HepG2 (cell line): Measurements from ENCODE around the gene PYGB. TPM values are rescaled to one million over a fixed set of nuclear protein-coding genes. Genes with fewer than 3 reads are reported as not detected.

Experiments used
- ATM ChIP-seq: fragments of 450-650 bp; IDR thresholded peaks from 2 replicates; pipeline ENCODE4 v1.7.1; 2017; ENCODE audit warnings: mild to moderate bottlenecking, borderline replicate concordance
- EP300 ChIP-seq, 3 experiments: sonication (generic) in 1 of 3; formaldehyde crosslinking in 1 of 3; IDR thresholded peaks; 2 replicates each; pipeline versions ENCODE4 v1.5.1 to v1.6.1; 2011 to 2020; ENCODE audit warnings: low read depth in 2 of 3, low read length in 2 of 3, borderline replicate concordance in 1 of 3, improper control_type of control experiment in 1 of 3, mild to moderate bottlenecking in 1 of 3, missing genetic modification reagents in 1 of 3, moderate library complexity in 1 of 3
- GABPA ChIP-seq, 2 experiments: IDR thresholded peaks; 2 replicates each; pipeline ENCODE4 v1.6.1; 2011 to 2016; ENCODE audit warnings: low read depth in 2 of 2, low read length in 1 of 2, missing biosample characterization in 1 of 2, missing genetic modification characterization in 1 of 2
- IRF2 ChIP-seq: IDR thresholded peaks from 2 replicates; pipeline ENCODE4 v1.6.1; 2018; ENCODE audit warnings: missing genetic modification reagents, missing compliant biosample characterization
- JDP2 ChIP-seq: sonication (generic); formaldehyde crosslinking; IDR thresholded peaks from 2 replicates; pipeline ENCODE4 v1.8.1; 2022; ENCODE audit warnings: missing genetic modification reagents, borderline replicate concordance
- KDM3A ChIP-seq: IDR thresholded peaks from 2 replicates; pipeline ENCODE4 v1.6.1; 2018; ENCODE audit warnings: low read depth, missing compliant biosample characterization
- KLF12 ChIP-seq: sonication (generic); formaldehyde crosslinking; IDR thresholded peaks from 2 replicates; pipeline ENCODE4 v1.4.0; 2020; ENCODE audit warnings: missing genetic modification reagents, borderline replicate concordance
- KLF6 ChIP-seq: IDR thresholded peaks from 2 replicates; pipeline ENCODE4 v1.8.0; 2016; ENCODE audit warnings: missing biosample characterization, missing genetic modification reagents
- MTA1 ChIP-seq: sonication (generic); formaldehyde crosslinking; IDR thresholded peaks from 2 replicates; pipeline ENCODE4 v1.4.0; 2020; ENCODE audit warnings: missing genetic modification reagents, mild to moderate bottlenecking, borderline replicate concordance
- NBN ChIP-seq: fragments of 450-650 bp; conservative IDR thresholded peaks from 2 replicates; pipeline ENCODE4 v1.6.1; 2017
- NPAS2 ChIP-seq: sonication (generic); formaldehyde crosslinking; IDR thresholded peaks from 2 replicates; pipeline ENCODE4 v1.8.0; 2022; ENCODE audit warnings: mild to moderate bottlenecking, missing genetic modification reagents, borderline replicate concordance
- NR3C1 ChIP-seq: sonication (generic); formaldehyde crosslinking; IDR thresholded peaks from 2 replicates; pipeline ENCODE4 v1.4.0; 2020; ENCODE audit warnings: missing genetic modification reagents
- SOX5 ChIP-seq: IDR thresholded peaks from 2 replicates; pipeline ENCODE4 v1.6.1; 2016; ENCODE audit warnings: borderline replicate concordance
- SRSF4 ChIP-seq: fragments of 200-400 bp; formaldehyde crosslinking; IDR thresholded peaks from one replicate; pipeline ENCODE4 v1.6.1; 2018; ENCODE audit warnings: mild to moderate bottlenecking, low read depth, low read length, moderate library complexity; ENCODE audit not compliant: poor library complexity, severe bottlenecking
- TBP ChIP-seq: sonication (generic); formaldehyde crosslinking; IDR thresholded peaks from 2 replicates; pipeline ENCODE4 v1.5.0; 2020; ENCODE audit warnings: missing genetic modification reagents
- YY1 ChIP-seq: IDR thresholded peaks from 2 replicates; pipeline ENCODE4 v1.6.1; 2011; ENCODE audit warnings: low read length, low read depth, moderate library complexity, mild to moderate bottlenecking; ENCODE audit not compliant: insufficient read depth, insufficient replicate concordance
- ZBTB1 ChIP-seq: sonication (generic); formaldehyde crosslinking; IDR thresholded peaks from 2 replicates; pipeline ENCODE4 v1.4.0; 2020; ENCODE audit warnings: missing genetic modification reagents, borderline replicate concordance
- ZBTB10 ChIP-seq: sonication (generic); formaldehyde crosslinking; IDR thresholded peaks from 2 replicates; pipeline ENCODE4 v1.4.0; 2020; ENCODE audit warnings: missing genetic modification reagents, borderline replicate concordance
- ZC3H4 ChIP-seq: sonication (generic); formaldehyde crosslinking; IDR thresholded peaks from 2 replicates; pipeline ENCODE4 v1.4.0; 2020; ENCODE audit warnings: missing genetic modification reagents, borderline replicate concordance
- ZNF10 ChIP-seq: sonication (generic); formaldehyde crosslinking; IDR thresholded peaks from 2 replicates; pipeline ENCODE4 v1.4.0; 2020; ENCODE audit warnings: mild to moderate bottlenecking, low read depth, missing genetic modification reagents, borderline replicate concordance
- ZNF274 ChIP-seq: sonication (generic); formaldehyde crosslinking; IDR thresholded peaks from 2 replicates; pipeline ENCODE4 v1.5.1; 2020; ENCODE audit warnings: mild to moderate bottlenecking, missing genetic modification reagents
- ZNF34 ChIP-seq: sonication (generic); formaldehyde crosslinking; IDR thresholded peaks from 2 replicates; pipeline ENCODE4 v1.4.0; 2020; ENCODE audit warnings: mild to moderate bottlenecking, missing genetic modification reagents, borderline replicate concordance
- ZNF432 ChIP-seq: sonication (generic); formaldehyde crosslinking; IDR thresholded peaks from 2 replicates; pipeline ENCODE4 v1.5.0; 2020; ENCODE audit warnings: missing genetic modification reagents, mild to moderate bottlenecking, borderline replicate concordance
- ZNF773 ChIP-seq: sonication (generic); formaldehyde crosslinking; IDR thresholded peaks from 2 replicates; pipeline ENCODE4 v1.4.0; 2020; ENCODE audit warnings: missing genetic modification reagents, borderline replicate concordance
- ZZZ3 ChIP-seq: sonication (generic); formaldehyde crosslinking; IDR thresholded peaks from 2 replicates; pipeline ENCODE4 v1.4.0; 2020; ENCODE audit warnings: missing genetic modification reagents, mild to moderate bottlenecking, borderline replicate concordance
- polyA plus RNA-seq, 8 experiments: library from polyadenylated mRNA; depleted of rRNA in 3 of 8; stranded (reverse) in 7 of 8; unstranded in 1 of 8; fragments of >200 nt; fragmentation: Illumina TruSeq in 4 of 8; extraction: Trizol in 4 of 8; gene quantifications; 2 replicates each; pipeline versions ENCODE4 v1.2.1 to v1.2.3, GENCODE V29; 2011 to 2016; ENCODE audit warnings: low read depth in 4 of 8, missing spikeins in 1 of 8, mixed read lengths in 1 of 8; ENCODE audit not compliant: insufficient read depth in 1 of 8
- total RNA-seq, 5 experiments: library from RNA; depleted of rRNA; stranded (reverse); fragments of >200 nt; fragmentation: Illumina TruSeq; extraction: Trizol; gene quantifications; 2 replicates each; pipeline ENCODE4 v1.2.3, GENCODE V29; 2016; ENCODE audit warnings: low read depth in 1 of 5
- TF ChIP-seq, protein P1 (sequence below): sonication (generic); formaldehyde crosslinking; conservative IDR thresholded peaks from 2 replicates; pipeline ENCODE4 v1.8.0; 2022; ENCODE audit warnings: missing genetic modification reagents
- TF ChIP-seq, protein P2 (sequence below): sonication (generic); formaldehyde crosslinking; IDR thresholded peaks from 2 replicates; pipeline ENCODE4 v1.4.0; 2020; ENCODE audit warnings: missing genetic modification reagents

The PYGB gene
- total and polyA plus RNA-seq, 2 of the 13 experiments (the other 11 are each of a cell fraction or from before 2014, with no cell fraction given) = 24.2 to 86.3 TPM

GRCh38 chr20:25227317-25227831 lies 20.5 kb upstream of the PYGB start (continued):
- no peak for TF ChIP-seq IRF2
- TF ChIP-seq NR3C1 (CRISPR knock-in tag) = no peak
- TF ChIP-seq ZBTB10 (CRISPR knock-in tag) = no peak
- TF ChIP-seq, protein P1, sequence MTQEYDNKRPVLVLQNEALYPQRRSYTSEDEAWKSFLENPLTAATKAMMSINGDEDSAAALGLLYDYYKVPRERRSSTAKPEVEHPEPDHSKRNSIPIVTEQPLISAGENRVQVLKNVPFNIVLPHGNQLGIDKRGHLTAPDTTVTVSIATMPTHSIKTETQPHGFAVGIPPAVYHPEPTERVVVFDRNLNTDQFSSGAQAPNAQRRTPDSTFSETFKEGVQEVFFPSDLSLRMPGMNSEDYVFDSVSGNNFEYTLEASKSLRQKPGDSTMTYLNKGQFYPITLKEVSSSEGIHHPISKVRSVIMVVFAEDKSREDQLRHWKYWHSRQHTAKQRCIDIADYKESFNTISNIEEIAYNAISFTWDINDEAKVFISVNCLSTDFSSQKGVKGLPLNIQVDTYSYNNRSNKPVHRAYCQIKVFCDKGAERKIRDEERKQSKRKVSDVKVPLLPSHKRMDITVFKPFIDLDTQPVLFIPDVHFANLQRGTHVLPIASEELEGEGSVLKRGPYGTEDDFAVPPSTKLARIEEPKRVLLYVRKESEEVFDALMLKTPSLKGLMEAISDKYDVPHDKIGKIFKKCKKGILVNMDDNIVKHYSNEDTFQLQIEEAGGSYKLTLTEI (CRISPR knock-in tag) = no peak
- TF ChIP-seq NBN = no peak
- no peak for TF ChIP-seq ZZZ3 (CRISPR knock-in tag)
- TF ChIP-seq SOX5 (CRISPR knock-in tag) = peak; percentile 49; the same call in 1 of the 2 replicates
- TF ChIP-seq NPAS2 (CRISPR knock-in tag) = no peak
- TF ChIP-seq GABPA (IDR thresholded peaks at IDR 0.05; ENCODE audit: low read depth, low read length) = no peak
- no peak for TF ChIP-seq GABPA (CRISPR knock-in tag; IDR thresholded peaks at IDR 0.05; ENCODE audit: low read depth)
- no peak for TF ChIP-seq SRSF4
- TF ChIP-seq ZBTB1 = no peak
- no peak for TF ChIP-seq YY1
- TF ChIP-seq ATM = no peak
- no peak for TF ChIP-seq KLF6 (CRISPR knock-in tag)
- no peak for TF ChIP-seq KLF12 (CRISPR knock-in tag)
- TF ChIP-seq ZNF34 (CRISPR knock-in tag) = 0 out of 2 replicates have a peak, but pooled peaks have one; percentile 28
- peak; percentile 9 to 79; a peak in 2 of 4 replicates for TF ChIP-seq EP300 (IDR thresholded peaks at IDR 0.05; ENCODE audit: low read depth in 2 of 2, low read length in 2 of 2)
- TF ChIP-seq EP300 (CRISPR knock-in tag; IDR thresholded peaks at IDR 0.05; ENCODE audit: borderline replicate concordance) = no peak
- no peak for TF ChIP-seq ZNF432 (CRISPR knock-in tag)
- no peak for TF ChIP-seq ZC3H4
- no peak for TF ChIP-seq ZNF10 (CRISPR knock-in tag)
- TF ChIP-seq JDP2 (CRISPR knock-in tag) = no peak
- TF ChIP-seq, protein P2, sequence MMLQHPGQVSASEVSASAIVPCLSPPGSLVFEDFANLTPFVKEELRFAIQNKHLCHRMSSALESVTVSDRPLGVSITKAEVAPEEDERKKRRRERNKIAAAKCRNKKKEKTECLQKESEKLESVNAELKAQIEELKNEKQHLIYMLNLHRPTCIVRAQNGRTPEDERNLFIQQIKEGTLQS (CRISPR knock-in tag) = peak; percentile 80; the same call in 1 of the 2 replicates
- no peak for TF ChIP-seq MTA1 (CRISPR knock-in tag)
- TF ChIP-seq KDM3A (CRISPR knock-in tag) = no peak
- no peak for TF ChIP-seq TBP (CRISPR knock-in tag)
- TF ChIP-seq ZNF773 (CRISPR knock-in tag) = no peak
- TF ChIP-seq ZNF274 (CRISPR knock-in tag) = no peak
